Thyroid gland (tissue), 4 donors: ENCODE data around the gene RPS6KA5. TPM values are rescaled to one million over a fixed set of nuclear protein-coding genes. Genes with fewer than 3 reads are reported as not detected.
"Not testable (repeated sequence)": the region's sequence is repeated elsewhere in the genome, so short reads cannot be mapped to it uniquely, and the experiment has no call there.

Experiments used
- DNase-seq, 2 donors: peaks; one replicate each; pipeline ENCODE4 v3.0.0-alpha.2; 2019
- H3K27ac ChIP-seq, 3 donors: fragments of 200-600 bp; sonication (generic); 1 replicate in 2 of 3; 2 replicates in 1 of 3; pipeline ENCODE4 v1.5.1; 2016 to 2019; ENCODE audit warnings: mild to moderate bottlenecking in 1 of 3, moderate library complexity in 1 of 3
- H3K27me3 ChIP-seq: fragments of 200-600 bp; sonication (generic); one replicate; pipeline ENCODE4 v1.5.1; 2019
- H3K36me3 ChIP-seq, 2 donors: fragments of 200-600 bp; sonication (generic); one replicate each; pipeline ENCODE4 v1.5.1; 2016 to 2019
- H3K4me1 ChIP-seq, 2 donors: fragments of 200-600 bp; sonication (generic); one replicate each; pipeline ENCODE4 v1.5.1; 2017 to 2019
- H3K4me3 ChIP-seq, 3 donors: fragments of 200-600 bp; sonication (generic); replicated peaks in 1 of 3; 1 replicate in 2 of 3; 2 replicates in 1 of 3; pipeline ENCODE4 v1.5.1; 2016; ENCODE audit warnings: mild to moderate bottlenecking in 1 of 3
- H3K9me3 ChIP-seq: fragments of 200-600 bp; sonication (generic); one replicate; pipeline ENCODE4 v1.5.1; 2017
- CTCF ChIP-seq, 6 experiments: fragments of 200-600 bp in 3 of 6; fragments of 450-650 bp in 3 of 6; sonication (generic) in 3 of 6; IDR thresholded peaks; one replicate each; pipeline ENCODE4 v1.5.1; 2016 to 2019; ENCODE audit warnings: antibody characterized with exemption in 6 of 6, mild to moderate bottlenecking in 2 of 6, inconsistent platforms in 1 of 6, moderate library complexity in 1 of 6
- POLR2A ChIP-seq, 2 donors: fragments of 450-650 bp; IDR thresholded peaks; one replicate each; pipeline ENCODE4 v1.6.1; 2017; ENCODE audit warnings: antibody characterized with exemption in 2 of 2, mild to moderate bottlenecking in 2 of 2, moderate library complexity in 1 of 2
- WGBS, 2 donors: methylation state at CpG; one replicate each; pipeline ENCODE4 v1.1.5; 2017; 5-methylcytosine and 5-hydroxymethylcytosine counted together
- intact Hi-C: fragments of 100-400 bp; cut with DNase I; formaldehyde crosslinking; loops from one replicate; pipeline ENCODE4 v1.15.1; 2023
- total RNA-seq, 4 donors: library from RNA; depleted of rRNA; stranded (reverse); fragments of >200 nt; gene quantifications; one replicate each; pipeline ENCODE4 v1.2.3, GENCODE V29; 2016

The RPS6KA5 gene
- total RNA-seq, 4 donors from 2014 or later, result 6.4 to 17.4 (median 8.9) TPM

GRCh38 chr14:90963343-90963742, 97.1 kb downstream of the RPS6KA5 start:
- WGBS, 2 donors, result 93 to 95% methylated on average over 4 of the region's 4 CpGs
- Histone ChIP-seq H3K27me3 (no peaks in the 10 kb centered on the region), H3K36me3 (no peaks in the 10 kb centered on the region), H3K4me3 (no peak overlapping the region), H3K27ac (no peak overlapping the region), H3K4me1 (no peaks in the 10 kb centered on the region), H3K9me3 (no peaks in the 10 kb centered on the region)
- intact Hi-C loops, result no loop called here
- TF ChIP-seq CTCF (IDR thresholded peaks at IDR 0.05) (no peak), POLR2A (IDR thresholded peaks at IDR 0.05) (no peak)
- no peak for DNase-seq

GRCh38 chr14:90962505-90963109, 97.8 kb downstream of the RPS6KA5 start:
- H3K9me3 ChIP-seq, result no peaks in the 10 kb centered on the region
- WGBS, 2 donors, result 86 to 90% methylated on average over 11 of the region's 11 CpGs
- no peaks in the 10 kb centered on the region for H3K36me3 ChIP-seq
- H3K27ac ChIP-seq, result no peak overlapping the region
- no peak for TF ChIP-seq POLR2A (IDR thresholded peaks at IDR 0.05)
- no peak for TF ChIP-seq CTCF (IDR thresholded peaks at IDR 0.05)
- no peak overlapping the region for H3K4me3 ChIP-seq
- no peaks in the 10 kb centered on the region for H3K27me3 ChIP-seq
- no peak for DNase-seq
- intact Hi-C loops, result no loop called here
- no peaks in the 10 kb centered on the region for H3K4me1 ChIP-seq

DNA sequence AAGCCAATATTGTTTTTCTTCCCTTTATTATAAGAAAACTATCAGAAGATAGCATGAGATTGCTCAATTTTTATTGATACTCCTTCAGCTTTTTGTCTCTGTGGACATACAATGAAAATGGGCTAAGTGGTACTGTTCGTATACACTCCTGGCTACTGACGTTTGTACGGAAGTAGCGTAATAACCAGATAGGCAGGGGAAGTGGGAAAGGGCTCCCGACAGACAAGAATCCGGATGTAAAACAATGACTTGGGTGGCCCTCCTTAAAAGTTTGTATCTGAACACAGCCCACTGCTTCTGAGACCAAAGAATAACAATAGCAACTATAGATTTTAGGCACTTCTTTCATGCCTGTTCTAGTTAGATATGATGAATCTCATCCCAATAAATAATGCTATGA, 99.6 kb downstream of the RPS6KA5 start:
- Histone ChIP-seq H3K9me3 (no peaks in the 10 kb centered on the region), H3K27me3 (no peaks in the 10 kb centered on the region), H3K4me1 (no peaks in the 10 kb centered on the region), H3K27ac (no peak overlapping the region), H3K4me3 (no peak overlapping the region), H3K36me3 (no peaks in the 10 kb centered on the region)
- no peak for TF ChIP-seq CTCF (IDR thresholded peaks at IDR 0.05)
- intact Hi-C loops, result no loop called here
- 82 to 88% methylated on average over 6 of the region's 6 CpGs for WGBS, 2 donors
- no peak for DNase-seq

GRCh38 chr14:90959344-90959743, 101.1 kb downstream of the RPS6KA5 start:
- Histone ChIP-seq H3K9me3 (no peaks in the 10 kb centered on the region), H3K4me1 (no peaks in the 10 kb centered on the region), H3K4me3 (no peak overlapping the region), H3K36me3 (no peaks in the 10 kb centered on the region), H3K27me3 (no peaks in the 10 kb centered on the region), H3K27ac (no peak overlapping the region)
- TF ChIP-seq CTCF (IDR thresholded peaks at IDR 0.05) (no peak), POLR2A (IDR thresholded peaks at IDR 0.05) (no peak)
- 98% methylated on average over 3 of the region's 3 CpGs for WGBS, 2 donors
- DNase-seq, result no peak
- intact Hi-C loops, result no loop called here

DNA sequence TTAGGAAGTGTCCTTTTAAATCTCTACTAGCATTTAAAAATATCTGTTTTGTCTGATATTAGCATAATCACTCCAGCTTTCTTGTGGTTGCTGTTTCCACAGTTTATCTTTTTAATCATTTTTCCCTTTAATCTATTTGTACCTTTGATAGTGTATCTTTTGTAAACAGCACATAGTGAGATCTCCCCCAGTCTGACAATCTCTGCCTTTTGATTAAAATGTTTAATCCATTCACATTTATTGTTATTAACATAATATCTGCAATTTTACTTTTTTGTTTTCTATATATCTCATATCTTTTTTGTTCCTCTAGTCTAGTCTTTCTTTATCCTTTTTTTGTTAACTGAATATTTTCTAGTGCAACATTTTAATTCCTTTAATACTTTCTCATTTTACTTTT, 104.2 kb downstream of the RPS6KA5 start:
- Histone ChIP-seq H3K27me3 (no peaks in the 10 kb centered on the region), H3K27ac (no peak overlapping the region), H3K4me3 (no peak overlapping the region), H3K9me3 (no peaks in the 10 kb centered on the region), H3K4me1 (no peaks in the 10 kb centered on the region), H3K36me3 (no peaks in the 10 kb centered on the region)
- intact Hi-C loops, result no loop called here
- TF ChIP-seq CTCF (IDR thresholded peaks at IDR 0.05) (no peak), POLR2A (IDR thresholded peaks at IDR 0.05) (no peak)
- DNase-seq, result no peak

GRCh38 chr14:90953643-90954042, 106.8 kb downstream of the RPS6KA5 start:
- H3K27me3 ChIP-seq, H3K36me3 ChIP-seq, intact Hi-C loops, DNase-seq, H3K4me3 ChIP-seq, H3K4me1 ChIP-seq, H3K9me3 ChIP-seq, H3K27ac ChIP-seq: not testable (repeated sequence)
- 50 to 55% methylated on average over 2 of the region's 2 CpGs for WGBS, 2 donors
